H1 (cell line): ENCODE data around the gene ASCC2. TPM values are rescaled to one million over a fixed set of nuclear protein-coding genes. Genes with fewer than 3 reads are reported as not detected.

ENCODE experiments used
- CTCF ChIA-PET: fragments of 300-600 bp; sonication (Branson Sonifier 250); formaldehyde crosslinking; loops from one replicate; lab custom pipeline; 2021; ENCODE audit not compliant: partially characterized antibody; lab: Charles Lee
- POLR2A ChIA-PET: fragments of 300-600 bp; sonication (Branson Sonifier 250); formaldehyde crosslinking; loops from one replicate; lab custom pipeline; 2021; ENCODE audit warnings: inconsistent platforms; ENCODE audit not compliant: partially characterized antibody; lab: Charles Lee
- DNase-seq, 2 experiments: peaks; one replicate each; pipeline versions ENCODE4 v3.0.0 to v3.0.0-alpha.2; 2010 to 2022; ENCODE audit warnings: low spot score in 2 of 2, low read depth in 1 of 2, mixed read lengths in 1 of 2
- FAIRE-seq: peaks from 2 replicates; lab custom pipeline; 2011; peaks lifted over from hg19 to GRCh38; lab: Jason Lieb, UNC
- H2AFZ ChIP-seq: 2 replicates; pipeline ENCODE4 v1.8.1; 2012; ENCODE audit warnings: low read length, inconsistent platforms
- H2AK5ac ChIP-seq: 2 replicates; pipeline ENCODE4 v1.6.1; 2013; ENCODE audit warnings: low read depth, low read length
- H2BK120ac ChIP-seq: replicated peaks from 2 replicates; pipeline ENCODE3; 2013; ENCODE audit warnings: low read depth, low read length, inconsistent platforms
- H2BK12ac ChIP-seq: 2 replicates; pipeline ENCODE4 v1.6.1; 2013; ENCODE audit warnings: low read depth, low read length
- H2BK15ac ChIP-seq: 2 replicates; pipeline ENCODE4 v1.6.1; 2013; ENCODE audit warnings: low read length
- H2BK20ac ChIP-seq: 2 replicates; pipeline ENCODE4 v1.6.1; 2013; ENCODE audit warnings: low read length
- H2BK5ac ChIP-seq: 2 replicates; pipeline ENCODE4 v1.6.1; 2013; ENCODE audit warnings: low read depth, low read length
- H3K14ac ChIP-seq: 2 replicates; pipeline ENCODE4 v1.6.1; 2013; ENCODE audit warnings: inconsistent platforms; ENCODE audit not compliant: insufficient read length
- H3K18ac ChIP-seq: 2 replicates; pipeline ENCODE4 v1.6.1; 2013; ENCODE audit warnings: low read length; ENCODE audit errors: extremely low read depth
- H3K23ac ChIP-seq: 2 replicates; pipeline ENCODE4 v1.6.1; 2013; ENCODE audit warnings: inconsistent platforms; ENCODE audit not compliant: insufficient read length
- H3K23me2 ChIP-seq: 2 replicates; pipeline ENCODE4 v1.6.1; 2013; ENCODE audit warnings: low read depth, low read length
- H3K27ac ChIP-seq: 2 replicates; pipeline ENCODE4 v1.6.1; 2011; ENCODE audit warnings: low read depth, low read length, inconsistent platforms
- H3K27me3 ChIP-seq, 4 experiments: replicated peaks in 1 of 4; 1 replicate in 1 of 4; 2 replicates in 3 of 4; pipeline versions ENCODE4 v1.6.1 to v1.8.1; 2011 to 2013; ENCODE audit warnings: low read length in 3 of 4, mild to moderate bottlenecking in 3 of 4, inconsistent platforms in 2 of 4, mixed read lengths in 2 of 4, moderate library complexity in 1 of 4; ENCODE audit not compliant: control insufficient read depth in 3 of 4, insufficient read depth in 3 of 4; ENCODE audit errors: extremely low read depth in 1 of 4
- H3K36me3 ChIP-seq, 4 experiments: 2 replicates each; pipeline versions ENCODE4 v1.6.1 to v1.8.1; 2011 to 2013; ENCODE audit warnings: mild to moderate bottlenecking in 4 of 4, low read length in 3 of 4, moderate library complexity in 2 of 4, control low read depth in 1 of 4, inconsistent platforms in 1 of 4; ENCODE audit not compliant: insufficient read depth in 4 of 4, control insufficient read depth in 2 of 4
- H3K4ac ChIP-seq: replicated peaks from 2 replicates; pipeline ENCODE3; 2013; ENCODE audit warnings: low read length, low read depth, mixed read lengths, inconsistent platforms; ENCODE audit not compliant: insufficient read length
- H3K4me1 ChIP-seq, 4 experiments: replicated peaks in 1 of 4; 1 replicate in 1 of 4; 2 replicates in 3 of 4; pipeline versions ENCODE4 v1.6.1 to v1.8.1; 2011 to 2013; ENCODE audit warnings: low read length in 3 of 4, inconsistent platforms in 2 of 4, mixed read lengths in 1 of 4; ENCODE audit not compliant: insufficient read depth in 4 of 4, control insufficient read depth in 3 of 4
- H3K4me2 ChIP-seq, 2 experiments: 2 replicates each; pipeline versions ENCODE4 v1.6.1 to v1.8.1; 2011 to 2013; ENCODE audit warnings: low read depth in 2 of 2, low read length in 2 of 2, control low read depth in 1 of 2, inconsistent platforms in 1 of 2, mild to moderate bottlenecking in 1 of 2; ENCODE audit not compliant: insufficient read depth in 1 of 2
- H3K4me3 ChIP-seq, 4 experiments: fragments of 200-600, 300-600 bp in 1 of 4; sonication (generic), shearing (Covaris generic), sonication (Bioruptor Twin) in 1 of 4; 2 replicates each; pipeline versions ENCODE4 v1.5.1 to v1.8.1; 2011 to 2016; ENCODE audit warnings: low read length in 4 of 4, low read depth in 3 of 4, control low read depth in 2 of 4, inconsistent platforms in 2 of 4, mild to moderate bottlenecking in 2 of 4, mixed read lengths in 1 of 4, moderate library complexity in 1 of 4; ENCODE audit not compliant: insufficient read depth in 2 of 4; ENCODE audit errors: extremely low read depth in 1 of 4
- H3K56ac ChIP-seq: replicated peaks from 2 replicates; pipeline ENCODE3; 2013; ENCODE audit warnings: low read depth, mild to moderate bottlenecking, mixed read lengths, low read length, inconsistent platforms; ENCODE audit not compliant: insufficient read length
- H3K79me1 ChIP-seq: 2 replicates; pipeline ENCODE4 v1.6.1; 2013; ENCODE audit warnings: low read depth, low read length, control low read depth
- H3K79me2 ChIP-seq, 2 experiments: 2 replicates each; pipeline versions ENCODE4 v1.6.1 to v1.8.1; 2012 to 2013; ENCODE audit warnings: low read length in 2 of 2, mild to moderate bottlenecking in 2 of 2, inconsistent platforms in 1 of 2; ENCODE audit not compliant: insufficient read depth in 2 of 2, control insufficient read depth in 1 of 2
- H3K9ac ChIP-seq, 4 experiments: replicated peaks in 1 of 4; 1 replicate in 1 of 4; 2 replicates in 3 of 4; pipeline versions ENCODE4 v1.6.1 to v1.8.1; 2011 to 2013; ENCODE audit warnings: low read depth in 3 of 4, low read length in 3 of 4, control low read depth in 2 of 4, mild to moderate bottlenecking in 2 of 4, moderate library complexity in 2 of 4, inconsistent platforms in 1 of 4; ENCODE audit errors: extremely low read depth in 1 of 4
- H3K9me3 ChIP-seq, 2 experiments: 2 replicates each; pipeline versions ENCODE4 v1.6.1 to v1.8.1; 2012 to 2013; ENCODE audit warnings: mild to moderate bottlenecking in 2 of 2, moderate library complexity in 2 of 2, control low read depth in 1 of 2, inconsistent platforms in 1 of 2, low read depth in 1 of 2, low read length in 1 of 2, mixed read lengths in 1 of 2; ENCODE audit not compliant: insufficient read depth in 2 of 2
- H4K20me1 ChIP-seq, 2 experiments: replicated peaks in 1 of 2; 2 replicates each; pipeline versions ENCODE3 to v1.8.1; 2011 to 2013; ENCODE audit warnings: inconsistent platforms in 2 of 2, low read length in 2 of 2, mild to moderate bottlenecking in 1 of 2; ENCODE audit not compliant: insufficient read depth in 2 of 2, control insufficient read depth in 1 of 2
- H4K5ac ChIP-seq: 2 replicates; pipeline ENCODE4 v1.6.1; 2013; ENCODE audit warnings: low read length, low read depth, mixed read lengths, inconsistent platforms; ENCODE audit not compliant: insufficient read length
- H4K8ac ChIP-seq: 2 replicates; pipeline ENCODE4 v1.8.0; 2013; ENCODE audit warnings: mild to moderate bottlenecking, moderate library complexity, low read length, inconsistent platforms; ENCODE audit not compliant: insufficient read depth; ENCODE audit errors: extremely low read depth
- H4K91ac ChIP-seq: replicated peaks from 2 replicates; pipeline ENCODE3; 2013; ENCODE audit warnings: low read length, mixed read lengths, inconsistent platforms; ENCODE audit not compliant: insufficient read length
- BACH1 ChIP-seq: IDR thresholded peaks from 2 replicates; pipeline ENCODE4 v1.6.1; 2012; ENCODE audit warnings: low read length, improper control_type of control experiment
- EGR1 ChIP-seq: IDR thresholded peaks from 2 replicates; pipeline ENCODE4 v1.6.1; 2011; ENCODE audit warnings: low read depth, low read length, borderline replicate concordance
- FOSL1 ChIP-seq: IDR thresholded peaks from 2 replicates; pipeline ENCODE4 v1.6.1; 2011; ENCODE audit warnings: mild to moderate bottlenecking, low read depth, low read length, moderate library complexity; ENCODE audit not compliant: insufficient read depth
- HDAC6 ChIP-seq: IDR thresholded peaks from one replicate; pipeline ENCODE4 v1.7.1; 2012; ENCODE audit warnings: low read depth, mild to moderate bottlenecking, inconsistent platforms, low read length, moderate library complexity
- KDM1A ChIP-seq: fragments of 200-600, 300-600 bp; sonication (generic); IDR thresholded peaks from 2 replicates; pipeline ENCODE4 v1.7.1; 2016; ENCODE audit warnings: mild to moderate bottlenecking, low read length, borderline replicate concordance
- MAFK ChIP-seq: IDR thresholded peaks from 2 replicates; pipeline ENCODE4 v1.6.1; 2012; ENCODE audit warnings: low read depth, mild to moderate bottlenecking, improper control_type of control experiment, low read length
- POLR2AphosphoS5 ChIP-seq: IDR thresholded peaks from 2 replicates; pipeline ENCODE4 v1.6.1; 2011; ENCODE audit warnings: low read depth, low read length
- SAP30 ChIP-seq: fragments of 300-600 bp; sonication (generic); IDR thresholded peaks from 2 replicates; pipeline ENCODE4 v1.7.1; 2012; ENCODE audit warnings: low read length, moderate library complexity, mild to moderate bottlenecking, inconsistent platforms; ENCODE audit not compliant: insufficient read depth, insufficient replicate concordance
- SIX5 ChIP-seq: IDR thresholded peaks from 2 replicates; pipeline ENCODE4 v1.6.1; 2011; ENCODE audit warnings: mild to moderate bottlenecking, low read depth, low read length
- WGBS, 2 experiments: shearing (Covaris generic) in 1 of 2; methylation state at CpG; one replicate each; pipeline versions ENCODE4 v1.1.6 to v1.1.7; 2013 to 2015; ENCODE audit warnings: low lambda C conversion rate in 2 of 2, mixed read lengths in 2 of 2, inconsistent platforms in 1 of 2, low coverage in 1 of 2, missing lambda C conversion rate in 1 of 2; ENCODE audit not compliant: insufficient replicate concordance in 2 of 2, insufficient coverage in 1 of 2, insufficient read length in 1 of 2; ENCODE audit errors: extremely low coverage in 1 of 2, missing lambda C conversion rate in 1 of 2; 5-methylcytosine and 5-hydroxymethylcytosine counted together
- polyA plus RNA-seq, 7 experiments: library from polyadenylated mRNA; depleted of rRNA in 3 of 7; stranded (reverse) in 5 of 7; unstranded in 2 of 7; fragments of >200 nt in 5 of 7; fragments of 200-250 nt in 2 of 7; gene quantifications; 1 replicate in 5 of 7; 2 replicates in 1 of 7; 4 replicates in 1 of 7; pipeline versions ENCODE4 v1.2.1 to v1.2.3, GENCODE V29; 2011 to 2013; ENCODE audit warnings: missing spikeins in 2 of 7, mixed read lengths in 2 of 7
- total RNA-seq: library from RNA; stranded (reverse); fragmentation: NEBNext Ultra II Directional; extraction: Animal tissue kit (Norgen Biotek cat#: 25700); gene quantifications from 2 replicates; pipeline ENCODE4 v1.2.1, GENCODE V29; 2021

The ASCC2 gene
- total and polyA plus RNA-seq, 2 of the 8 experiments (the other 6 are each of a cell fraction or from before 2014, with no cell fraction given): 35.0 to 35.8 TPM

DNA sequence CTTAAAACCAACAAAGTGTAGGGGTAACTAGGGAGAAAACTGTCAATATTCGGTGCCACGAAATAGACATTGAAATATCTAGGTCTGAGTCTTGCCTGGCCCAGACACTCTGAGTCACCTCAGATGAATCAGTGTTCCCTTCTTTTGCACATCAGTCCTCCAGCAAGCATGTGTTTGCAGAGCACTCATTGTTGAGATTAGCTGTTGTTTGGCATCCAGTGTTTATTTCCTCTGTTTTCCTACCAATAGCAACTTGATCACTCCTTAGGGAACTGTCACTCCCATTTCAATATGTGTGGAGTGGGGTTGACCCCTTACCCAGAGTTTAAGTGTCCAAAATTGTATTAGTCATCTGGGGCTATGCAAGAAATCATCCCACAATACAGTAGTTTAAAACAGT lies 4.7 kb upstream of the ASCC2 start:
- ChIA-PET POLR2A (interaction anchor here (1.1 kb wide), 1 partner anchor 14 kb away, joined by 3 read pairs; no protein-coding TSS in a partner anchor), CTCF (interaction anchor here (0.9 to 1.7 kb wide), 2 partner anchors 27 to 162 kb away, joined by 3 read pairs; no protein-coding TSS in a partner anchor)
- Histone ChIP-seq H4K91ac (no peak overlapping the region), H3K9me3 (no peaks in the 10 kb centered on the region), H4K5ac (no peak overlapping the region), H3K23me2 (peaks cover under 1% of the 10 kb centered on the region; the same call in 1 of the 2 replicates), H3K4me2 (no peak overlapping the region), H2BK5ac (no peak overlapping the region), H4K8ac (no peak overlapping the region), H2AFZ (no peak overlapping the region), H2BK20ac (no peak overlapping the region), H2BK15ac (no peak overlapping the region), H3K9ac (no peak overlapping the region), H3K36me3 (no peaks in the 10 kb centered on the region), H4K20me1 (no peaks in the 10 kb centered on the region), H3K79me1 (no peaks in the 10 kb centered on the region), H3K56ac (no peak overlapping the region), H3K14ac (no peak overlapping the region), H3K4me3 (no peak overlapping the region), H3K79me2 (no peaks in the 10 kb centered on the region), H3K23ac (no peak overlapping the region), H3K27ac (no peak overlapping the region), H3K18ac (no peak overlapping the region), H2AK5ac (no peak overlapping the region), H2BK120ac (no peak overlapping the region), H3K4ac (no peak overlapping the region), H2BK12ac (no peak overlapping the region), H3K27me3 (no peaks in the 10 kb centered on the region), H3K4me1 (peaks cover 0 to 4% (median 0%) of the 10 kb centered on the region in 4 experiments; a peak in 1 of 7 replicates)
- WGBS, 2 experiments: 89% methylated on average over 2 of the region's 2 CpGs; no CpG with 5 or more reads in 1 of the 2 experiments
- DNase-seq (no peak), FAIRE-seq (no peak)
- TF ChIP-seq KDM1A: no peak
- no peak for TF ChIP-seq POLR2AphosphoS5
- no peak for TF ChIP-seq BACH1
- no peak for TF ChIP-seq EGR1
- TF ChIP-seq MAFK: no peak
- TF ChIP-seq SAP30: no peak
- TF ChIP-seq SIX5: no peak
- TF ChIP-seq FOSL1: no peak
- no peak for TF ChIP-seq HDAC6
